Neural crest cell (in vitro differentiated cells): ENCODE results near the gene IFNK. TPM values are rescaled to one million over a fixed set of nuclear protein-coding genes. Genes with fewer than 3 reads are reported as not detected.

ENCODE experiments used
- DNase-seq: peaks from one replicate; pipeline ENCODE4 v3.0.0; 2021; ENCODE audit warnings: low read depth, mixed read lengths, low spot score
- H3K27ac Mint-ChIP-seq: one replicate; pipeline ENCODE4 v1.8.0; 2021; ENCODE audit warnings: mild to moderate bottlenecking, mixed read lengths; ENCODE audit not compliant: unreplicated experiment
- H3K27me3 Mint-ChIP-seq: 2 replicates; pipeline ENCODE4 v1.8.0; 2021; ENCODE audit warnings: low read depth, mild to moderate bottlenecking, mixed read lengths
- H3K36me3 Mint-ChIP-seq: 2 replicates; pipeline ENCODE4 v1.8.0; 2021; ENCODE audit warnings: low read depth, mild to moderate bottlenecking, mixed read lengths
- H3K4me1 Mint-ChIP-seq: 2 replicates; pipeline ENCODE4 v1.8.0; 2021; ENCODE audit warnings: mixed read lengths
- H3K4me3 Mint-ChIP-seq: one replicate; pipeline ENCODE4 v1.8.0; 2021; ENCODE audit warnings: mild to moderate bottlenecking, mixed read lengths
- H3K9me3 Mint-ChIP-seq: 2 replicates; pipeline ENCODE4 v1.8.0; 2021; ENCODE audit warnings: mixed read lengths
- CTCF ChIP-seq: fragments of 200-600 bp; sonication (generic); conservative IDR thresholded peaks from 2 replicates; pipeline ENCODE4 v1.5.0; 2021; ENCODE audit warnings: antibody characterized with exemption, mild to moderate bottlenecking
- total RNA-seq: library from RNA; stranded (reverse); gene quantifications from 2 replicates; pipeline ENCODE4 v1.2.1, GENCODE V29; 2021

IFNK gene
- total RNA-seq, 1 donor from 2014 or later, result not detected

GRCh38 chr9:27510780-27511179 lies 13.3 kb upstream of the IFNK start:
- peaks cover 6% of the 10 kb centered on the region for H3K4me1 Mint-ChIP-seq
- H3K9me3 Mint-ChIP-seq, result peaks cover 3% of the 10 kb centered on the region
- no peak for TF ChIP-seq CTCF
- H3K4me3 Mint-ChIP-seq, result no peak overlapping the region
- no peaks in the 10 kb centered on the region for H3K27me3 Mint-ChIP-seq
- H3K27ac Mint-ChIP-seq, result no peak overlapping the region
- H3K36me3 Mint-ChIP-seq, result peaks cover 16% of the 10 kb centered on the region
- DNase-seq, result no peak

GRCh38 chr9:27511771-27512170 lies 12.3 kb upstream of the IFNK start:
- no peak overlapping the region for H3K27ac Mint-ChIP-seq
- no peak overlapping the region for H3K4me3 Mint-ChIP-seq
- peaks cover 13% of the 10 kb centered on the region for H3K36me3 Mint-ChIP-seq
- DNase-seq, result no peak
- no peaks in the 10 kb centered on the region for H3K4me1 Mint-ChIP-seq
- peaks cover 3% of the 10 kb centered on the region for H3K9me3 Mint-ChIP-seq
- TF ChIP-seq CTCF, result no peak
- no peaks in the 10 kb centered on the region for H3K27me3 Mint-ChIP-seq

- no peaks in the 10 kb centered on the region for H3K27me3 Mint-ChIP-seq
- DNase-seq, result no peak
- TF ChIP-seq CTCF, result no peak
- peaks cover 10% of the 10 kb centered on the region for H3K36me3 Mint-ChIP-seq
- peaks cover 5% of the 10 kb centered on the region for H3K4me1 Mint-ChIP-seq
- H3K27ac Mint-ChIP-seq, result no peak overlapping the region
- H3K4me3 Mint-ChIP-seq, result no peak overlapping the region
- H3K9me3 Mint-ChIP-seq, result peaks cover 3% of the 10 kb centered on the region
Observed at GRCh38 chr9:27514551-27514950, 9.5 kb upstream of the IFNK start.

GRCh38 chr9:27518006-27518405 lies 6.1 kb upstream of the IFNK start:
- H3K4me3 Mint-ChIP-seq, result no peak overlapping the region
- H3K4me1 Mint-ChIP-seq, result peaks cover 9% of the 10 kb centered on the region
- H3K9me3 Mint-ChIP-seq, result peaks cover 3% of the 10 kb centered on the region
- H3K27ac Mint-ChIP-seq, result no peak overlapping the region
- no peak for DNase-seq
- H3K36me3 Mint-ChIP-seq, result peaks cover 16% of the 10 kb centered on the region
- no peak for TF ChIP-seq CTCF
- H3K27me3 Mint-ChIP-seq, result no peaks in the 10 kb centered on the region

GRCh38 chr9:27518809-27519208 lies 5.3 kb upstream of the IFNK start:
- peaks cover 9% of the 10 kb centered on the region for H3K36me3 Mint-ChIP-seq
- H3K9me3 Mint-ChIP-seq, result no peaks in the 10 kb centered on the region
- peaks cover 14% of the 10 kb centered on the region for H3K4me1 Mint-ChIP-seq
- DNase-seq, result no peak
- no peak overlapping the region for H3K27ac Mint-ChIP-seq
- no peak for TF ChIP-seq CTCF
- no peak overlapping the region for H3K4me3 Mint-ChIP-seq
- H3K27me3 Mint-ChIP-seq, result no peaks in the 10 kb centered on the region
